NCI-H146 treated with DMSO at 0.1 percent for 48 hours (cell line): Measurements from ENCODE around the gene TGIF1.

Source experiments
- DNase-seq: peaks from one replicate; lab custom pipeline; 2025; ENCODE audit not compliant: unreplicated experiment; lab: John Stamatoyannopoulos, UW

Gene TGIF1

GRCh38 chr18:3480827-3481573 is 31.0 kb downstream of the TGIF1 start:
- DNase-seq, result no peak

- no peak for DNase-seq
Measured at GRCh38 chr18:3481696-3482210, 31.8 kb downstream of the TGIF1 start.

- no peak for DNase-seq
Measured at GRCh38 chr18:3482258-3482657, 32.3 kb downstream of the TGIF1 start.

DNA sequence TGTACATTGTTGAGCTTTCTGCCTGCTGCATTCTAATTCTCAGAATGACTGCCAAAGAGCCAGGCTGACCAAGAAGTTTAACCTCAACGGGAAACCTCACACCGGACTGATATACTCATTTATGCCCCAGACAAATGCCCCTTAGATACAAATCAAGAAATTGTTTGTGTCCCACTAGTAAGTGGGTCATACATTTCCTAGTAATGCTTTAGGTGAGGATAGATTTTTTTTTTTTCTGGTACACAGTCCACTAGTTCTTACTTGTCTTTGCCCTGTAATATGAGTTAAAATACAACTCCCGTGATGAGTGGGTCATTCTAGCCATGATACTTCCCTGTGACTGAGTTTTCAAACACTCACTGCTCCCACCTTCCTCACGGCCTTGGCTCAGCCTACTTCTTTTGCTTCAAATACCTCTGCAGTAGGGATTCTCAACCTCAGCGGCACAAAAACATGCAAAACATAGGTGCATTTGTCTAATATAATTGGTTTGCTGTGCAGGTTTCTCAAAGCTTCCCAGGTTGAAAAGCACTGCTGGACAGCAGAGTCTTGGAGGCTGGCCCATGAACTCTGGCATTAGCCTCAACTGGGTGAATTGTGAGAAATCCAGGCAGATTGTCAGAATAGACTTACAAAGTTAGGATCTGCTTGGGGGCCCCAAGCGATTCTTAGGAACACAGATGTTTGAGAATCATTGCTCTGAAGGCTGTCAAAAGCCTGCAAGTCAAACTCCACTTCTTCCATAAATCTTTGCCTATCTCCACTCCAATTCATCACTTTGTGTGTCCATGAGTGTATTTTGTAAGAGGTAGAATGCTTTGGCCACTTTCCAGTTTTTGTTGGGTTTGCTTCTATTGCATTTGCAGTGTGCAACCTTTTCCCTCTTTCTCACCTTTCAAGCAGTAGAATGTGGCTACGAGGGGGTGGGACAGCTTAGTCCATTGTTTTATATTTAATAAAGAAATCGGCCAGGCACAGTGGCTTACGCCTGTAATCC is 35.5 kb downstream of the TGIF1 start:
- DNase-seq, result no peak

DNA sequence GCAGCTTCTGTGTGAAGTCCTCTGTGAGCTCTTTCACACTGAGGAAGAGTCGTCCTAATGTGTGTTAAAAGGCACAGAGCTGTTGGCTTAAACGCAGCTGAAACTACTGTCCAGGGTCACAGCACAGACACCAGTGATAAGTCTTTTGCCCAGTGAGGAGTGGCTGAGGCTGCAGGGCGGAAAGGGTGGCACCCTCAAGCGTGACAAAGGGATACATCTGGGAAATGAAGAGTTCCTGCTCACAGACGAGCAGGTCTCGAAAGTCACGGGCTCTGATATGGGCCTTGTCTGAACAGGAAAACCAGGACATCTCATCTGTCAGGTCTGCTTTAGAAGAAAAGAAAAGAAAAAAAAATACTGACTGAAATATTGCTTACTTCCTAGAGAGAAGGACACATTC is 36.5 kb downstream of the TGIF1 start:
- no peak for DNase-seq

DNA sequence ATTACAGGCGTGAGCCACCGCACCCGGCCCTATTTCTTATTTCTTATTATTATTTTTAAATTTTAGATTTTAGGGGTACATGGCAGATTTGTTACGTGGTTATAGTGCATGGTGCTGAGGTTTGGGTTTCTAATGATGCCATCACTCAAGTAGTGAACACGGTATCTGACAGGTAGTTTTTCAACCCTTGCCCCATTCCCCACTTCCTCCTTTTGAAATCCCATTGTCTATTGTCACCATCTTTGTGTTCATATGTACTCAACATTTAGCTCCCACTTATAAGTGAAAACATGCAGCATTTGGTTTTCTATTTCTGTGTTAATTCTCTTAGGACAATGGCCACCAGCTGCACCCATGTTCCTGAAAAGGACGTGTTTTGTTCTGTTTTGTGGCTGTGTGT is 39.5 kb downstream of the TGIF1 start:
- no peak for DNase-seq

GRCh38 chr18:3491981-3492555 is 42.1 kb downstream of the TGIF1 start:
- no peak for DNase-seq

DNA sequence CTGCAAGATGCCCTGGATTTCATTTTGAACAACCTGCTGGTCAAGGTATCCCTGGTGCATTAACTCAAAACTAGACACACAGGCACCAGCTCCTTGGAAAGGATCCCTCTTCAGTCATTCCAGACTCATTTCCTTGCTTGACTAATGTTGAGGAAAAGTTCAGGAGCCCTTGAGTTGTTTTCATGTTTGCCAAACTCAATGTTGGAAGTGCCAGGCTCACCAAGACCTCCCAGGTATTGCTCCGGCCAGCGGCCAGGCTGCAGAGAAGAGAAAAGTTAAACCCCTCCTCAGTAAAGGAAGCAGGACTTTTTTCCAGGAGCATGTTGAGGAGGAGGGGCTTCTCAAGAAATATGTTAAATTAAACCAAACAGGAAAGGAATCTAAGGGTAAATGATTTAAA is 42.7 kb downstream of the TGIF1 start:
- DNase-seq, result no peak

DNA sequence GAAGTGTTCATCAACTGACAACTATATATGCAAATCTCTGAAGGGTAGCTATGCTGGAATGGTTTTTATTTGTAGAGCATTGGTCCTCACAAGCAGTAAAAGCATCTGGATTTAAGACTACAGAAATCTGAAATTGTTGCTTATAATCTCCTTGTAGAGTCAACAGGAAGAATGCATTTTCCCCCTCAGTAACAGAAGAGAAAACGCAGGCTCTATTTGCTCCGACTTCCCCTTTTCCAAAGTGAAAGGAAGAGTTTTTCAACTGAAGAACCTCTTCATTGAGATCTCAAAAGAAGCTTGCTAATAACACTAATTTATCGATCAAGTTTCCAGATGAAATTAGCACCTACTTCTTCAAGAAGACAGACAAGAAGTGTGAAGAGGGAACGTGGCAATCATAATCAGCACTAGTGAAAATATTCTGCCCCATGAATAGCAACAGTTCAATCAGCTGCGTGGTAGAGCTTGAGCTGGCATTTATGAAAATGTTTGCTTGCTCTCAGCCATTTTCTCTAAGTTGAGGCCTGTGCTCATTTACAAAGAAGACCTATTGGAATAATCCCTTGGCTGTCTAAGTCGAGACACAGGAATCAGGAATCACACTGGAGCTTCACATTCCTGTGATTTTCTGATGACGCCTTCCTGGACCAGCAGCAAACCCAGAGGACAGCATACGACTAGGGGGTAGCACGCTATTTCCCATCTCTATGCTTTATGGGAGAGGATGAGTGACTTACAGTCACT is 43.7 kb downstream of the TGIF1 start:
- no peak for DNase-seq

- no peak for DNase-seq
Measured at GRCh38 chr18:3494245-3494526, 44.2 kb downstream of the TGIF1 start.

GRCh38 chr18:3494569-3494968 is 44.6 kb downstream of the TGIF1 start:
- DNase-seq, result no peak

- DNase-seq, result no peak
Measured at GRCh38 chr18:3495691-3496430, 45.9 kb downstream of the TGIF1 start.

DNA sequence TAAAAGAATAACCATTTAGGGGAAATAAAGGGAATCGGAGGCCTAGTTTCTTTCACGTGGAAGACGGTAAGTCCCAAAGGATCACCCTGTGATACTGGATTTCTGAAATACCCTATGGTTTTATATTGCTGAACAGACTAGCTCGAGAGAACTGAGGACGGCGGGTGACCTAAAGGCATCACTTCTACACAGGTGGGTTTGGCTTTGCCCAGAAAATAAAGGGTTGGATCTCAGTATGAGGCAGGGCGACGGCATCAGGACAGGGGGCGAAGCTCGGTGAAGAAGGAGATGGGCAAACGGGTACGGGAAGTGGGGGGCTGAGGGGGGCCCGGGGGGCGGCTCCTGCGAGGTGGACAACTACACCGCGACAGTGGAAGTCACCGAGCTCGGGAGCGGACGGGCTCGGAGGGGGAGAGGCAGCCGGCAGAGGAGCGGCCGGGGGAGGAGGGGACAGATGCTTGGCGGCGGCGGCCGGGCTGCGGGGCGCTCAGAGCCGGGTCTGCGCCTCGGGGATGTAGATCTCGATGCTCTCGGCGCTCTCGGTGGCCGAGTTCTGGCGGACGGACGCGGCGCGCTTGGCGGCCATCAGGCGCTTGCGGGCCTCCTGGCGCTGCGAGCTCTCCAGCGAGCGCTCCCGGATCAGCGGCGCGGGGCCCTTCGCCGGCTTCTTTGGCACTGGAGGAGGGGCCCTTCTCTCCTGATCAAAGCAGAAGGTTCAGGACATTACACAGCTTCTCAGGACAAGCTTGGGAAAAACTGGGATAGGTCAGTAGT is 48.9 kb downstream of the TGIF1 start:
- no peak for DNase-seq

DNA sequence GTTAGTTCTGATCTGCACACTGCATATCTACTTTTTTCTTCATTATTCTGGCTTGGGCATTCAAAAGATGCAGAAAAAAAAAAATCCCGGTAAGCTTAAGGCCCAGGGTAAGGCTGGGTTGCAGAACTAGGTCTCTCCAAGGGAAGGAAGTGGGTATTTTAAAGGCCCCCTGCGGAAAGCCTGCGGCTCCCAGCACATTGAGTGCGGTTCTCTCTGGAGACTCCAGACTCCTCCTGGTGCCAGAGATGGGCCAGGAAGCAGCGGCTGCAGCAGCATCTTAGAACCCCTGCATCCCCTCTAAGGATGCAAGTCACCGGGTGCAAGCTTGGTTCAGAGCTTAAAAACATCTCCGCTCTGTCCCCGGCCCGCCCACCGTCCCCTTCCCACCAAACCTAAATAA is 49.5 kb downstream of the TGIF1 start:
- no peak for DNase-seq

DNA sequence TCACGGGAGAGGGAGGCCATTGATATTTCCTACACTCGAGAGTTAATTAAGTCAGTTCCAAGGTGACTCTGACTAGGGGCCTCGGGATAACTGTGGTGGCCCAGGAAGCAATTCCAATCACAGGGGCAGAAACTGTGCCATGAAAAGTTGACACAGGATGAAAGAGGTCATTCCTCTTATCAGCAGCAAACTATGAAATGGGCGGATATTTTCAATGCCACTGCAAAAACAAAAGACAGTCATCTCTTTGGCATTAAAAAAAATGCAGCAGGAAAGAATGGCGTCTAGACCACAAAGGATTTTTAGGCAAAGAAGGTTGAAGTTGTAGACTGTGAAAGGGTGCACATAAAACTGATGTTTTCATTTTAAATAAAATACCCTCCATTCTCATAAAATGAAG is 50.0 kb downstream of the TGIF1 start:
- DNase-seq, result no peak

DNA sequence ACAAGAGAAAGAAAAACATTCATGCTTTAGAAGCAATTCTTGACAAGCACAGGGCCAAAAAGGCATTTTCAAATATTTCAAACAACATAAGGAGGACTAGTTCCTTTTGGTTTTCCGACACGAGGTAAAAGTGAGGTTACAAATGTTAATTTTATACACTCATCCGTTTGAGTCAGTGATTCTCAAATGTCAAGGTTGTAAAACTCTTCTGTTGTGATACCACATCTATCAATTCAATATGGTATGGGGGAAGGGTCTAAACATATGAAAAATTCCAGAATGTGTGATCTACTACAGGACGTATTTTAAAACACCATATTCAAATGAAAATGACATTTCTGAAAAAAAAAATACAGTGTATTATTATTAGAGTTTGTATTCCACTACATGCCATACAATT is 52.7 kb downstream of the TGIF1 start:
- DNase-seq, result no peak

- DNase-seq, result no peak
Measured at GRCh38 chr18:3504637-3505036, 54.7 kb downstream of the TGIF1 start.

- no peak for DNase-seq
Measured at GRCh38 chr18:3508576-3509549, 58.9 kb downstream of the TGIF1 start.
